Measurements from ENCODE around the gene STX1A. TPM values are rescaled to one million over a fixed set of nuclear protein-coding genes. Genes with fewer than 3 reads are reported as not detected.

STX1A gene
- total and polyA plus RNA-seq, 2 of the 4 experiments (the other 2 are of a cell fraction) = 9.3 to 22.0 TPM

DNA sequence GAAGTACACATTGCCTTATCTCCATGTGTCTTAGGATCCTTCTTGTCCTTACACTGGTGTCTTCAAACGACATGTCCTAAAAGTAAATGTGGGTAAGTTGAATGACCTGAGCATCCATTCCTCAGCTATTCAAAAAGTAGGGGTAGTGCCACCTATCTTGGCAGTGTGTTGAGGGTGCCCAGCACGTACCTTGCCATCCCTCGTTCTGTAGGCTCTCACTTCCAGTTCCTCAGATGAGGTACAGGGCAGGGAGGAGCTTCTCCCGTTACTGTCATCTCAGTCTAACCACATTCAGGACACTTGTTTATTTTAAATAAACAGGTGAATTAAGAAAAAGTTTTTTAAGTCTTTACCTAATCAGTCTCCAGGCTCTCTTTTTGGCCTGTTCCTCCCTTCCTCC, 23.1 kb downstream of the STX1A start:
- no peak for ATAC-seq (ENCODE audit: low read depth)
- Histone ChIP-seq H2BK120ac (ENCODE audit: low read depth, low read length) (no peak overlapping the region), H3K9me1 (ENCODE audit: insufficient read depth, low read length) (no peaks in the 10 kb centered on the region), H3K9me3 (ENCODE audit: control insufficient read depth, insufficient read depth, low read length) (no peaks in the 10 kb centered on the region), H3K27me3 (ENCODE audit: control insufficient read depth, insufficient read depth, low read length) (no peaks in the 10 kb centered on the region), H3K18ac (ENCODE audit: low read depth, low read length) (no peak overlapping the region), H4K5ac (ENCODE audit: low read depth, low read length) (no peak overlapping the region), H3K23ac (ENCODE audit: low read depth, low read length) (no peak overlapping the region), H3K9ac (ENCODE audit: low read depth, low read length) (no peak overlapping the region), H2BK5ac (ENCODE audit: low read depth, low read length, poor library complexity, severe bottlenecking) (no peak overlapping the region), H2AFZ (replicated peaks; ENCODE audit: low read length, poor library complexity) (no peak overlapping the region), H3K4me3 (ENCODE audit: insufficient read depth, low read depth, low read length) (no peak overlapping the region), H3K27ac (ENCODE audit: insufficient read depth, low read length) (no peak overlapping the region), H2BK15ac (ENCODE audit: low read depth, low read length) (no peak overlapping the region), H4K8ac (ENCODE audit: low read depth in 2 of 2, low read length in 2 of 2) (no peak overlapping the region), H3K4me1 (ENCODE audit: control insufficient read depth, insufficient read depth, low read length) (no peaks in the 10 kb centered on the region), H4K20me1 (ENCODE audit: insufficient read depth, low read length) (peaks cover 6% of the 10 kb centered on the region; the same call in 1 of the 2 replicates), H3K79me1 (ENCODE audit: low read depth in 1 of 2, low read length in 2 of 2) (no peaks in the 10 kb centered on the region), H2BK20ac (ENCODE audit: low read depth, low read length) (no peak overlapping the region), H3K14ac (replicated peaks; ENCODE audit: low read depth, low read length) (no peak overlapping the region), H2AK5ac (ENCODE audit: low read depth, low read length) (no peak overlapping the region), H3K4me2 (ENCODE audit: low read depth, low read length) (no peak overlapping the region), H3K56ac (ENCODE audit: extremely low read depth, insufficient read depth, low read length) (no peak overlapping the region), H2AK9ac (replicated peaks; ENCODE audit: low read depth, low read length, poor library complexity) (no peak overlapping the region), H4K91ac (ENCODE audit: insufficient read depth, low read depth, low read length) (no peak overlapping the region), H3K4ac (ENCODE audit: low read depth, low read length) (no peak overlapping the region), H3K36me3 (ENCODE audit: control insufficient read depth, insufficient read depth, low read length) (peaks cover 69% of the 10 kb centered on the region)
- ChIA-PET POLR2A (ENCODE audit: unreplicated experiment) (no interaction called here), CTCF (no interaction called here)
- in situ Hi-C loops (cut with MboI; ENCODE audit: low sequenced_read_pairs) (no loop called here), intact Hi-C loops (cut with micrococcal nuclease) (no loop called here), dilution Hi-C loops (cut with HindIII; ENCODE audit: low sequenced_read_pairs, unreplicated experiment) (no loop called here)
- TF ChIP-seq CHD1 (IDR thresholded peaks at IDR 0.05; ENCODE audit: low read depth, low read length) (no peak), FOS (IDR thresholded peaks at IDR 0.05; ENCODE audit: low read depth, low read length) (no peak), SMC3 (IDR thresholded peaks at IDR 0.05; ENCODE audit: low read depth, low read length) (no peak), MAFK (IDR thresholded peaks at IDR 0.05; ENCODE audit: low read depth, low read length) (no peak), MAZ (IDR thresholded peaks at IDR 0.05; ENCODE audit: borderline replicate concordance, low read depth, low read length) (no peak), RCOR1 (IDR thresholded peaks at IDR 0.05; ENCODE audit: insufficient replicate concordance, low read length) (no peak), CEBPB (IDR thresholded peaks at IDR 0.05; ENCODE audit: low read depth, low read length) (no peak), RFX5 (IDR thresholded peaks at IDR 0.05; ENCODE audit: low read depth, low read length) (no peak)
- TF ChIP-seq, protein P1, sequence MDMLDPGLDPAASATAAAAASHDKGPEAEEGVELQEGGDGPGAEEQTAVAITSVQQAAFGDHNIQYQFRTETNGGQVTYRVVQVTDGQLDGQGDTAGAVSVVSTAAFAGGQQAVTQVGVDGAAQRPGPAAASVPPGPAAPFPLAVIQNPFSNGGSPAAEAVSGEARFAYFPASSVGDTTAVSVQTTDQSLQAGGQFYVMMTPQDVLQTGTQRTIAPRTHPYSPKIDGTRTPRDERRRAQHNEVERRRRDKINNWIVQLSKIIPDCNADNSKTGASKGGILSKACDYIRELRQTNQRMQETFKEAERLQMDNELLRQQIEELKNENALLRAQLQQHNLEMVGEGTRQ (IDR thresholded peaks at IDR 0.05; ENCODE audit: low read depth, low read length) = no peak
- TF ChIP-seq, protein P2, sequence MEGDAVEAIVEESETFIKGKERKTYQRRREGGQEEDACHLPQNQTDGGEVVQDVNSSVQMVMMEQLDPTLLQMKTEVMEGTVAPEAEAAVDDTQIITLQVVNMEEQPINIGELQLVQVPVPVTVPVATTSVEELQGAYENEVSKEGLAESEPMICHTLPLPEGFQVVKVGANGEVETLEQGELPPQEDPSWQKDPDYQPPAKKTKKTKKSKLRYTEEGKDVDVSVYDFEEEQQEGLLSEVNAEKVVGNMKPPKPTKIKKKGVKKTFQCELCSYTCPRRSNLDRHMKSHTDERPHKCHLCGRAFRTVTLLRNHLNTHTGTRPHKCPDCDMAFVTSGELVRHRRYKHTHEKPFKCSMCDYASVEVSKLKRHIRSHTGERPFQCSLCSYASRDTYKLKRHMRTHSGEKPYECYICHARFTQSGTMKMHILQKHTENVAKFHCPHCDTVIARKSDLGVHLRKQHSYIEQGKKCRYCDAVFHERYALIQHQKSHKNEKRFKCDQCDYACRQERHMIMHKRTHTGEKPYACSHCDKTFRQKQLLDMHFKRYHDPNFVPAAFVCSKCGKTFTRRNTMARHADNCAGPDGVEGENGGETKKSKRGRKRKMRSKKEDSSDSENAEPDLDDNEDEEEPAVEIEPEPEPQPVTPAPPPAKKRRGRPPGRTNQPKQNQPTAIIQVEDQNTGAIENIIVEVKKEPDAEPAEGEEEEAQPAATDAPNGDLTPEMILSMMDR (conservative IDR thresholded peaks at IDR 0.05; ENCODE audit: low read depth, low read length) = no peak
- TF ChIP-seq, protein P3, sequence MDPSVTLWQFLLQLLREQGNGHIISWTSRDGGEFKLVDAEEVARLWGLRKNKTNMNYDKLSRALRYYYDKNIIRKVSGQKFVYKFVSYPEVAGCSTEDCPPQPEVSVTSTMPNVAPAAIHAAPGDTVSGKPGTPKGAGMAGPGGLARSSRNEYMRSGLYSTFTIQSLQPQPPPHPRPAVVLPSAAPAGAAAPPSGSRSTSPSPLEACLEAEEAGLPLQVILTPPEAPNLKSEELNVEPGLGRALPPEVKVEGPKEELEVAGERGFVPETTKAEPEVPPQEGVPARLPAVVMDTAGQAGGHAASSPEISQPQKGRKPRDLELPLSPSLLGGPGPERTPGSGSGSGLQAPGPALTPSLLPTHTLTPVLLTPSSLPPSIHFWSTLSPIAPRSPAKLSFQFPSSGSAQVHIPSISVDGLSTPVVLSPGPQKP (IDR thresholded peaks at IDR 0.05; ENCODE audit: borderline replicate concordance, low read depth, low read length) = no peak
- BruUV-seq (replicated peaks) = no TSS peak
- no peak for DNase-seq
- no CpG with 5 or more reads among the region's 4 CpGs for WGBS, 2 experiments (ENCODE audit: extremely low coverage in 2 of 2, insufficient read length in 1 of 2)
